Measurements from ENCODE around the gene DPF1. TPM values are rescaled to one million over a fixed set of nuclear protein-coding genes. Genes with fewer than 3 reads are reported as not detected.

Gene DPF1
- total RNA-seq, 1 experiment from 2014 or later, result 7.5 TPM

GRCh38 chr19:38218204-38218603, 5.8 kb downstream of the DPF1 start:
- ATAC-seq, result no peak
- H3K9me3 ChIP-seq (ENCODE audit: control insufficient read depth, insufficient read depth, low read depth, low read length), result no peaks in the 10 kb centered on the region
- TF ChIP-seq REST (IDR thresholded peaks at IDR 0.05; ENCODE audit: insufficient read depth in 1 of 2, low read depth in 2 of 2, low read length in 1 of 2) (no peak), CTCF (IDR thresholded peaks at IDR 0.05) (no peak), SIN3A (IDR thresholded peaks at IDR 0.05; ENCODE audit: borderline replicate concordance, insufficient read depth, low read depth, low read length) (no peak), POLR2AphosphoS5 (IDR thresholded peaks at IDR 0.05; ENCODE audit: low read depth, low read length) (no peak), TCF7L2 (IDR thresholded peaks at IDR 0.05; ENCODE audit: low read depth, low read length) (no peak)
- in situ Hi-C loops (cut with HindIII; ENCODE audit: low pct_unique_long_range_greater_than_20kb, low sequenced_read_pairs), result no loop called here
- ChIA-PET CTCF (no interaction called here), POLR2A (no interaction called here)
- intact Hi-C loops (cut with micrococcal nuclease; ENCODE audit: unreplicated experiment), result no loop called here
- no peaks in the 10 kb centered on the region for H3K27me3 ChIP-seq (ENCODE audit: control insufficient read depth, insufficient read depth, low read length)
- no peaks in the 10 kb centered on the region for H3K36me3 ChIP-seq (ENCODE audit: control insufficient read depth, insufficient read depth, low read length)
- no peak for DNase-seq (ENCODE audit: low read depth, low spot score)
- no peaks in the 10 kb centered on the region for H3K4me1 ChIP-seq (ENCODE audit: control insufficient read depth, insufficient read depth, low read length)
- BruUV-seq (replicated peaks), result no TSS peak
- no peak overlapping the region for H3K27ac ChIP-seq (ENCODE audit: low read length)
- H3K4me3 ChIP-seq (ENCODE audit: low read depth in 2 of 2, low read length in 2 of 2), result no peak overlapping the region

- H3K9me3 ChIP-seq (ENCODE audit: control insufficient read depth, insufficient read depth, low read depth, low read length), result no peaks in the 10 kb centered on the region
- H3K4me1 ChIP-seq (ENCODE audit: control insufficient read depth, insufficient read depth, low read length), result 0 out of 2 replicates have a peak, but pooled peaks cover 3% of the 10 kb centered on the region
- TF ChIP-seq REST (IDR thresholded peaks at IDR 0.05; ENCODE audit: insufficient read depth in 1 of 2, low read depth in 2 of 2, low read length in 1 of 2) (no peak), TCF7L2 (IDR thresholded peaks at IDR 0.05; ENCODE audit: low read depth, low read length) (no peak), POLR2AphosphoS5 (IDR thresholded peaks at IDR 0.05; ENCODE audit: low read depth, low read length) (no peak), CTCF (IDR thresholded peaks at IDR 0.05) (no peak), SIN3A (IDR thresholded peaks at IDR 0.05; ENCODE audit: borderline replicate concordance, insufficient read depth, low read depth, low read length) (no peak)
- ATAC-seq (no peak), DNase-seq (ENCODE audit: low read depth, low spot score) (no peak)
- H3K4me3 ChIP-seq (ENCODE audit: low read depth in 2 of 2, low read length in 2 of 2), result no peak overlapping the region
- no peaks in the 10 kb centered on the region for H3K36me3 ChIP-seq (ENCODE audit: control insufficient read depth, insufficient read depth, low read length)
- CTCF ChIA-PET, result interaction anchor here (1.2 kb wide), 1 partner anchor 8 kb away, joined by 6 read pairs; no protein-coding TSS in a partner anchor
- no TSS peak for BruUV-seq (replicated peaks)
- H3K27me3 ChIP-seq (ENCODE audit: control insufficient read depth, insufficient read depth, low read length), result no peaks in the 10 kb centered on the region
- intact Hi-C loops (cut with micrococcal nuclease; ENCODE audit: unreplicated experiment) (no loop called here), in situ Hi-C loops (cut with HindIII; ENCODE audit: low pct_unique_long_range_greater_than_20kb, low sequenced_read_pairs) (no loop called here)
- H3K27ac ChIP-seq (ENCODE audit: low read length), result no peak overlapping the region
- POLR2A ChIA-PET, result interaction anchor here (0.6 kb wide), 1 partner anchor 63 kb away, joined by 3 read pairs; no protein-coding TSS in a partner anchor
Measured at GRCh38 chr19:38216785-38217641, 7.0 kb downstream of the DPF1 start.

All from Panc1 (cell line).